ENCODE measurements around the gene PUS1. TPM values are rescaled to one million over a fixed set of nuclear protein-coding genes. Genes with fewer than 3 reads are reported as not detected.

The PUS1 gene
- total and polyA plus RNA-seq, 9 of the 15 experiments (the other 6 are each of a cell fraction or from before 2014, with no cell fraction given) = 1.9 to 90.8 (median 30.0) TPM

DNA sequence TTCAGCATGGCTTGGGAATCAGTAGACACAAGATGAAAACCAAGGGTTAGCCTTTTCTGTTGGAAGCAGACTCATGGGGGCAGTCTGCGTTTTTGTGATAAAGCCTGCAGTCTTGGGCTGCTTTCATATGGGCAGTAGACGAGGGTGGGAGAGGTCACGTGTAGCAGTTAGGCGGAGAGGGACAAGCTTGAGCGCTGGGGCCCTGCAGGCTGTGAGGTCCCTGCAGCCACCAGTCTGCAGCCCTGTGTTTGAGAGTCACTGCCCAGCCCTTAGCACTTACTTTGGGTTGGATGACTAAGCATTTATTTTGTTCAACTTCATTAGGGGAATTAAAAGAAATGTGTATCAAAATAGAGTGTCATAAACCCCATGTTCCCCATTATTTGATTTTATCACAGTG, 57.8 kb downstream of the PUS1 start (continued):
- TF ChIP-seq, protein P1, sequence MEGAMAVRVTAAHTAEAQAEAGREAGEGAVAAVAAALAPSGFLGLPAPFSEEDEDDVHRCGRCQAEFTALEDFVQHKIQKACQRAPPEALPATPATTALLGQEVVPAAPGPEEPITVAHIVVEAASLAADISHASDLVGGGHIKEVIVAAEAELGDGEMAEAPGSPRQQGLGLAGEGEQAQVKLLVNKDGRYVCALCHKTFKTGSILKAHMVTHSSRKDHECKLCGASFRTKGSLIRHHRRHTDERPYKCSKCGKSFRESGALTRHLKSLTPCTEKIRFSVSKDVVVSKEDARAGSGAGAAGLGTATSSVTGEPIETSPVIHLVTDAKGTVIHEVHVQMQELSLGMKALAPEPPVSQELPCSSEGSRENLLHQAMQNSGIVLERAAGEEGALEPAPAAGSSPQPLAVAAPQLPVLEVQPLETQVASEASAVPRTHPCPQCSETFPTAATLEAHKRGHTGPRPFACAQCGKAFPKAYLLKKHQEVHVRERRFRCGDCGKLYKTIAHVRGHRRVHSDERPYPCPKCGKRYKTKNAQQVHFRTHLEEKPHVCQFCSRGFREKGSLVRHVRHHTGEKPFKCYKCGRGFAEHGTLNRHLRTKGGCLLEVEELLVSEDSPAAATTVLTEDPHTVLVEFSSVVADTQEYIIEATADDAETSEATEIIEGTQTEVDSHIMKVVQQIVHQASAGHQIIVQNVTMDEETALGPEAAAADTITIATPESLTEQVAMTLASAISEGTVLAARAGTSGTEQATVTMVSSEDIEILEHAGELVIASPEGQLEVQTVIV (CRISPR knock-in tag; IDR thresholded peaks at IDR 0.05; ENCODE audit: borderline replicate concordance) = no peak
- TF ChIP-seq, protein P2, sequence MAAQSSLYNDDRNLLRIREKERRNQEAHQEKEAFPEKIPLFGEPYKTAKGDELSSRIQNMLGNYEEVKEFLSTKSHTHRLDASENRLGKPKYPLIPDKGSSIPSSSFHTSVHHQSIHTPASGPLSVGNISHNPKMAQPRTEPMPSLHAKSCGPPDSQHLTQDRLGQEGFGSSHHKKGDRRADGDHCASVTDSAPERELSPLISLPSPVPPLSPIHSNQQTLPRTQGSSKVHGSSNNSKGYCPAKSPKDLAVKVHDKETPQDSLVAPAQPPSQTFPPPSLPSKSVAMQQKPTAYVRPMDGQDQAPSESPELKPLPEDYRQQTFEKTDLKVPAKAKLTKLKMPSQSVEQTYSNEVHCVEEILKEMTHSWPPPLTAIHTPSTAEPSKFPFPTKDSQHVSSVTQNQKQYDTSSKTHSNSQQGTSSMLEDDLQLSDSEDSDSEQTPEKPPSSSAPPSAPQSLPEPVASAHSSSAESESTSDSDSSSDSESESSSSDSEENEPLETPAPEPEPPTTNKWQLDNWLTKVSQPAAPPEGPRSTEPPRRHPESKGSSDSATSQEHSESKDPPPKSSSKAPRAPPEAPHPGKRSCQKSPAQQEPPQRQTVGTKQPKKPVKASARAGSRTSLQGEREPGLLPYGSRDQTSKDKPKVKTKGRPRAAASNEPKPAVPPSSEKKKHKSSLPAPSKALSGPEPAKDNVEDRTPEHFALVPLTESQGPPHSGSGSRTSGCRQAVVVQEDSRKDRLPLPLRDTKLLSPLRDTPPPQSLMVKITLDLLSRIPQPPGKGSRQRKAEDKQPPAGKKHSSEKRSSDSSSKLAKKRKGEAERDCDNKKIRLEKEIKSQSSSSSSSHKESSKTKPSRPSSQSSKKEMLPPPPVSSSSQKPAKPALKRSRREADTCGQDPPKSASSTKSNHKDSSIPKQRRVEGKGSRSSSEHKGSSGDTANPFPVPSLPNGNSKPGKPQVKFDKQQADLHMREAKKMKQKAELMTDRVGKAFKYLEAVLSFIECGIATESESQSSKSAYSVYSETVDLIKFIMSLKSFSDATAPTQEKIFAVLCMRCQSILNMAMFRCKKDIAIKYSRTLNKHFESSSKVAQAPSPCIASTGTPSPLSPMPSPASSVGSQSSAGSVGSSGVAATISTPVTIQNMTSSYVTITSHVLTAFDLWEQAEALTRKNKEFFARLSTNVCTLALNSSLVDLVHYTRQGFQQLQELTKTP (IDR thresholded peaks at IDR 0.05; ENCODE audit: low read depth in 1 of 2, partially characterized antibody in 2 of 2) = no peak
- TF ChIP-seq, protein P3, sequence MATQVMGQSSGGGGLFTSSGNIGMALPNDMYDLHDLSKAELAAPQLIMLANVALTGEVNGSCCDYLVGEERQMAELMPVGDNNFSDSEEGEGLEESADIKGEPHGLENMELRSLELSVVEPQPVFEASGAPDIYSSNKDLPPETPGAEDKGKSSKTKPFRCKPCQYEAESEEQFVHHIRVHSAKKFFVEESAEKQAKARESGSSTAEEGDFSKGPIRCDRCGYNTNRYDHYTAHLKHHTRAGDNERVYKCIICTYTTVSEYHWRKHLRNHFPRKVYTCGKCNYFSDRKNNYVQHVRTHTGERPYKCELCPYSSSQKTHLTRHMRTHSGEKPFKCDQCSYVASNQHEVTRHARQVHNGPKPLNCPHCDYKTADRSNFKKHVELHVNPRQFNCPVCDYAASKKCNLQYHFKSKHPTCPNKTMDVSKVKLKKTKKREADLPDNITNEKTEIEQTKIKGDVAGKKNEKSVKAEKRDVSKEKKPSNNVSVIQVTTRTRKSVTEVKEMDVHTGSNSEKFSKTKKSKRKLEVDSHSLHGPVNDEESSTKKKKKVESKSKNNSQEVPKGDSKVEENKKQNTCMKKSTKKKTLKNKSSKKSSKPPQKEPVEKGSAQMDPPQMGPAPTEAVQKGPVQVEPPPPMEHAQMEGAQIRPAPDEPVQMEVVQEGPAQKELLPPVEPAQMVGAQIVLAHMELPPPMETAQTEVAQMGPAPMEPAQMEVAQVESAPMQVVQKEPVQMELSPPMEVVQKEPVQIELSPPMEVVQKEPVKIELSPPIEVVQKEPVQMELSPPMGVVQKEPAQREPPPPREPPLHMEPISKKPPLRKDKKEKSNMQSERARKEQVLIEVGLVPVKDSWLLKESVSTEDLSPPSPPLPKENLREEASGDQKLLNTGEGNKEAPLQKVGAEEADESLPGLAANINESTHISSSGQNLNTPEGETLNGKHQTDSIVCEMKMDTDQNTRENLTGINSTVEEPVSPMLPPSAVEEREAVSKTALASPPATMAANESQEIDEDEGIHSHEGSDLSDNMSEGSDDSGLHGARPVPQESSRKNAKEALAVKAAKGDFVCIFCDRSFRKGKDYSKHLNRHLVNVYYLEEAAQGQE (IDR thresholded peaks at IDR 0.05; ENCODE audit: borderline replicate concordance) = peak; percentile 34; the same call in 1 of the 2 replicates
- TF ChIP-seq, protein P3 (CRISPR knock-in tag; IDR thresholded peaks at IDR 0.05; ENCODE audit: low read depth) = no peak
- TF ChIP-seq, protein P4, sequence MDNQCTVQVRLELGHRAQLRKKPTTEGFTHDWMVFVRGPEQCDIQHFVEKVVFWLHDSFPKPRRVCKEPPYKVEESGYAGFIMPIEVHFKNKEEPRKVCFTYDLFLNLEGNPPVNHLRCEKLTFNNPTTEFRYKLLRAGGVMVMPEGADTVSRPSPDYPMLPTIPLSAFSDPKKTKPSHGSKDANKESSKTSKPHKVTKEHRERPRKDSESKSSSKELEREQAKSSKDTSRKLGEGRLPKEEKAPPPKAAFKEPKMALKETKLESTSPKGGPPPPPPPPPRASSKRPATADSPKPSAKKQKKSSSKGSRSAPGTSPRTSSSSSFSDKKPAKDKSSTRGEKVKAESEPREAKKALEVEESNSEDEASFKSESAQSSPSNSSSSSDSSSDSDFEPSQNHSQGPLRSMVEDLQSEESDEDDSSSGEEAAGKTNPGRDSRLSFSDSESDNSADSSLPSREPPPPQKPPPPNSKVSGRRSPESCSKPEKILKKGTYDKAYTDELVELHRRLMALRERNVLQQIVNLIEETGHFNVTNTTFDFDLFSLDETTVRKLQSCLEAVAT (IDR thresholded peaks at IDR 0.05) = no peak
- no peak for TF ChIP-seq RBM34 (IDR thresholded peaks at IDR 0.05; ENCODE audit: borderline replicate concordance, insufficient read depth, low read length)
- TF ChIP-seq ZNF224 (CRISPR knock-in tag; IDR thresholded peaks at IDR 0.05) = no peak
